ENCODE data around the gene PEAK1.

DNA sequence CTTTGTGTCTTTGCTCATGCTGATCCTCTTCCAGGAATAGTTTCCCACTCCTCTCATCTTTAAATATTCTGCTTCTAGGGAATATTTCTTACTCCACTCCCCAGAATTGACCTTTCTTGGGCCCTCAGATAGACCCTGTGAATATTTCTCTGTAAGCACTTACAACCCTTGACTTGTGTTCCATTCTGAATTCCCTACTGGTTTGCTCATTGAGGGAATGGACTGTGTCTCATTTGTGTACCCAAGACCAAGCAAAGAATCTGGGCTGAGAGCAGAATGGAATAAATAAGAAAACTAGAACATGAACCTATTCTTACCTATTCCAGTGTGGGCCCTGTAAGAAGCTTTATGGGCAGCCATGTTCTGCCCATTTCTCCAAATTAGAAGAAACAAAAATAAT is 276.3 kb downstream of the PEAK1 start:
- no peak for TF ChIP-seq SIN3A (IDR thresholded peaks at IDR 0.05; ENCODE audit: low read depth, low read length)
- no peak for TF ChIP-seq EGR1 (IDR thresholded peaks at IDR 0.05; ENCODE audit: borderline replicate concordance in 1 of 2, low read depth in 2 of 2, low read length in 2 of 2)

All from GM12878 (cell line).